Measurements from ENCODE around the gene UBE2D2.
A peak's percentile ranks its signal among the peaks of the same experiment; 100 is the strongest.

Gene UBE2D2

GRCh38 chr5:139560752-139561654 is at the start of gene UBE2D2:
UBE2D2 (plus strand) TSS chr5:139561339; CDS start chr5:139561792, 453 bp downstream.
- TF ChIP-seq, protein P1, sequence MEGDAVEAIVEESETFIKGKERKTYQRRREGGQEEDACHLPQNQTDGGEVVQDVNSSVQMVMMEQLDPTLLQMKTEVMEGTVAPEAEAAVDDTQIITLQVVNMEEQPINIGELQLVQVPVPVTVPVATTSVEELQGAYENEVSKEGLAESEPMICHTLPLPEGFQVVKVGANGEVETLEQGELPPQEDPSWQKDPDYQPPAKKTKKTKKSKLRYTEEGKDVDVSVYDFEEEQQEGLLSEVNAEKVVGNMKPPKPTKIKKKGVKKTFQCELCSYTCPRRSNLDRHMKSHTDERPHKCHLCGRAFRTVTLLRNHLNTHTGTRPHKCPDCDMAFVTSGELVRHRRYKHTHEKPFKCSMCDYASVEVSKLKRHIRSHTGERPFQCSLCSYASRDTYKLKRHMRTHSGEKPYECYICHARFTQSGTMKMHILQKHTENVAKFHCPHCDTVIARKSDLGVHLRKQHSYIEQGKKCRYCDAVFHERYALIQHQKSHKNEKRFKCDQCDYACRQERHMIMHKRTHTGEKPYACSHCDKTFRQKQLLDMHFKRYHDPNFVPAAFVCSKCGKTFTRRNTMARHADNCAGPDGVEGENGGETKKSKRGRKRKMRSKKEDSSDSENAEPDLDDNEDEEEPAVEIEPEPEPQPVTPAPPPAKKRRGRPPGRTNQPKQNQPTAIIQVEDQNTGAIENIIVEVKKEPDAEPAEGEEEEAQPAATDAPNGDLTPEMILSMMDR (IDR thresholded peaks at IDR 0.05) = no peak

DNA sequence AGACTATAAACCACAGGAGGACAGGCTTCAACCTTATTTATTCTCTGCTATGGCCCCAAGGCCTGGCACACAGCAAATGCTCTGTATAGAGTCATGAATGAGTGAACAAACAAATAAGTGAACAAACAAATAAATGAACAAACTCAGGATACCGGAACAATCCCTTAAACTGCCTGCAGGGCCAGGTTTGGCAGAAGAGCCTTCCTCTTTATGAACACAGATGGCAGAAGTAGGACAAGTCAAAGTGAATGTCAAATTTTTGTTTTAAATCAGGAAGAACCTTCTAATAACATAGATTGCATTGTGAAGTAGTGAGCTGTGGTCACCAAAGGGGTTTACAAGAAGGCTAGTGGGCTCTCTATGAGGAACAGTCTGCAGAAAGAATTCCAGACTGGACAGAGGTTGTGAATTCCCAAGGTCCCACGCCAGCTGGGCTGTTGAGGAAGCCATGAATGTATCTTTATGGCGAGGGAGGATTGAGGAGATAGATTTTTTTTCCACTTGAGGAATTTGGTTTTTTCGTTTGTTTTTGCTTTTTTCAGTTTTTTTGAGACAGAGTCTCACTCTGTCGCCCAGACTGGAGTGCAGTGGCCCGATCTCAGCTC is 48.3 kb upstream of the UBE2D2 start:
- TF ChIP-seq, protein P1 (IDR thresholded peaks at IDR 0.05) = no peak

DNA sequence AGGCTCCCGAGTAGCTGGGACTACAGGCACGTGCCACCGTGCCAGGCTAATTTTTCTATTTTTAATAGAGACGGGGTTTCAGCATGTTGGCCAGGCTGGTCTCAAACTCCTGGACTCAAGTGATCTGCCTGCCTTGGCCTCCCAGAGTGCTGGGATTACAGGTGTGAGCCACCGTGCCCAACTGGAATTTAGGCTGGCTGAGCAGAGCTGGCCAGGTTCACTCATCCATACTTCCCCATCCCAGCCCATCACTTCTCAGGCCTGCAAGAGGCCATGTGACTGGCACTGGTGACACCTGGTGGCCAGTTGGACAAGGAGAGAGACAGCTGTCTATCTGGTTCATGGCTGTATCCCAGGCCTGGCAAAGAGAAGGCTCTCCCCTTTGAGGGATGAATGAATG is 47.7 kb upstream of the UBE2D2 start:
- TF ChIP-seq, protein P1 (IDR thresholded peaks at IDR 0.05) = peak; percentile 71

GRCh38 chr5:139513852-139514485 is 47.2 kb upstream of the UBE2D2 start:
- TF ChIP-seq, protein P1 (IDR thresholded peaks at IDR 0.05) = peak; percentile 16

GRCh38 chr5:139514486-139514856 is 46.7 kb upstream of the UBE2D2 start:
- TF ChIP-seq, protein P1 (IDR thresholded peaks at IDR 0.05) = no peak

- TF ChIP-seq, protein P1 (IDR thresholded peaks at IDR 0.05) = peak; percentile 90
These were observed 43.2 kb upstream of the UBE2D2 start for GRCh38 chr5:139517683-139518564.

All from LNCAP (cell line).